ENCODE results near the gene STK32C. TPM values are rescaled to one million over a fixed set of nuclear protein-coding genes. Genes with fewer than 3 reads are reported as not detected.

STK32C gene
- total RNA-seq, 1 experiment from 2014 or later: 16.5 TPM

DNA sequence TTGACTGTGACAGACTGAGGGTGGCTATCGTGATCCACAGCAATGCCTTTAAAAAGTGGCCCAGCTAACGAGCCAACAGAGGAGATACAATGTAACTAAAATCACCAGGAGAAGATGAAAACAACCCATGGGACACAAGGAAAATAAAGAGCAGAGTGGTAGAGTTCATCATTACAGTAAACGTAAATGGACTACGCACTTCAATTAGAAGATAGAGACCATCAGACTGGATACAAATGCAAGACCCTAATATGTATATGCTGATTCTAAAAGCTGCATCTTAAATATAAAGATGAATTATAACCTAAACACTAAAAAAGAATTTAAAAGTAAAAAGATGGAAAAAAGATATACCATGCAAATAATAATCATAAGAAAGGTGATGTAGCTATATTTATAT lies 6.6 kb upstream of the STK32C start:
- TF ChIP-seq EZH2 (IDR thresholded peaks at IDR 0.05; ENCODE audit: borderline replicate concordance, low read depth, low read length, poor library complexity, severe bottlenecking): no peak
- no peak for TF ChIP-seq CTCF (conservative IDR thresholded peaks at IDR 0.05; ENCODE audit: low read depth, low read length)
- peaks cover 6% of the 10 kb centered on the region for H3K9me3 ChIP-seq (ENCODE audit: low read depth, low read length, poor library complexity, severe bottlenecking)
- ChIA-PET POLR2A (ENCODE audit: low non-redundant PET) (no interaction called here), CTCF (no interaction called here)
- no peak overlapping the region for H3K4me3 ChIP-seq (ENCODE audit: low read depth, low read length, poor library complexity, severe bottlenecking)
- no TSS peak for BruUV-seq (replicated peaks)
- intact Hi-C loops (cut with micrococcal nuclease; ENCODE audit: unreplicated experiment): no loop called here
- peaks cover 3% of the 10 kb centered on the region for H3K4me1 ChIP-seq (ENCODE audit: insufficient read depth, low read length, poor library complexity, severe bottlenecking)
- H3K36me3 ChIP-seq (ENCODE audit: insufficient read depth, low read length, poor library complexity, severe bottlenecking): no peaks in the 10 kb centered on the region
- DNase-seq (ENCODE audit: low spot score): no peak
- no peaks in the 10 kb centered on the region for H3K27me3 ChIP-seq (replicated peaks; ENCODE audit: insufficient read depth, low read depth, low read length, poor library complexity)
- no peak overlapping the region for H3K27ac ChIP-seq (ENCODE audit: low read depth, low read length, poor library complexity, severe bottlenecking)

- no peak for DNase-seq (ENCODE audit: low spot score)
- no peak overlapping the region for H3K27ac ChIP-seq (ENCODE audit: low read depth, low read length, poor library complexity, severe bottlenecking)
- H3K4me3 ChIP-seq (ENCODE audit: low read depth, low read length, poor library complexity, severe bottlenecking): no peak overlapping the region
- TF ChIP-seq EZH2 (IDR thresholded peaks at IDR 0.05; ENCODE audit: borderline replicate concordance, low read depth, low read length, poor library complexity, severe bottlenecking) (no peak), CTCF (conservative IDR thresholded peaks at IDR 0.05; ENCODE audit: low read depth, low read length) (no peak)
- peaks cover 6% of the 10 kb centered on the region for H3K9me3 ChIP-seq (ENCODE audit: low read depth, low read length, poor library complexity, severe bottlenecking)
- H3K4me1 ChIP-seq (ENCODE audit: insufficient read depth, low read length, poor library complexity, severe bottlenecking): peaks cover under 1% of the 10 kb centered on the region
- POLR2A ChIA-PET (ENCODE audit: low non-redundant PET): no interaction called here
- CTCF ChIA-PET: no interaction called here
- H3K27me3 ChIP-seq (replicated peaks; ENCODE audit: insufficient read depth, low read depth, low read length, poor library complexity): no peaks in the 10 kb centered on the region
- no TSS peak for BruUV-seq (replicated peaks)
- intact Hi-C loops (cut with micrococcal nuclease; ENCODE audit: unreplicated experiment): no loop called here
- H3K36me3 ChIP-seq (ENCODE audit: insufficient read depth, low read length, poor library complexity, severe bottlenecking): no peaks in the 10 kb centered on the region
These were observed 6.1 kb upstream of the STK32C start for GRCh38 chr10:132313865-132314264.

GRCh38 chr10:132313305-132313704 lies 5.6 kb upstream of the STK32C start:
- Histone ChIP-seq H3K4me3 (ENCODE audit: low read depth, low read length, poor library complexity, severe bottlenecking) (no peak overlapping the region), H3K9me3 (ENCODE audit: low read depth, low read length, poor library complexity, severe bottlenecking) (peaks cover 6% of the 10 kb centered on the region), H3K4me1 (ENCODE audit: insufficient read depth, low read length, poor library complexity, severe bottlenecking) (peaks cover 6% of the 10 kb centered on the region), H3K36me3 (ENCODE audit: insufficient read depth, low read length, poor library complexity, severe bottlenecking) (no peaks in the 10 kb centered on the region), H3K27ac (ENCODE audit: low read depth, low read length, poor library complexity, severe bottlenecking) (no peak overlapping the region), H3K27me3 (replicated peaks; ENCODE audit: insufficient read depth, low read depth, low read length, poor library complexity) (no peaks in the 10 kb centered on the region)
- intact Hi-C loops (cut with micrococcal nuclease; ENCODE audit: unreplicated experiment): no loop called here
- no peak for DNase-seq (ENCODE audit: low spot score)
- POLR2A ChIA-PET (ENCODE audit: low non-redundant PET): no interaction called here
- no TSS peak for BruUV-seq (replicated peaks)
- CTCF ChIA-PET: no interaction called here
- TF ChIP-seq EZH2 (IDR thresholded peaks at IDR 0.05; ENCODE audit: borderline replicate concordance, low read depth, low read length, poor library complexity, severe bottlenecking): no peak
- no peak for TF ChIP-seq CTCF (conservative IDR thresholded peaks at IDR 0.05; ENCODE audit: low read depth, low read length)

Measured in A673 (cell line).